Stimulated activated CD8-positive, alpha-beta memory T cell treated with anti-CD3 and anti-CD28 coated beads, Interleukin-15, amount 100 ng/mL, for 48 hours (primary cell): ENCODE results near the gene CACNB4.
"Not testable (repeated sequence)": the region's sequence is repeated elsewhere in the genome, so short reads cannot be mapped to it uniquely, and the experiment has no call there.

Experiments
- DNase-seq, 2 donors: peaks; one replicate each; pipeline ENCODE4 v3.0.0-alpha.2; 2020; ENCODE audit warnings: low read depth in 2 of 2

CACNB4 gene

GRCh38 chr2:152051436-152051835 is 47.4 kb downstream of the CACNB4 start:
- no peak for DNase-seq

- DNase-seq: no peak
These were observed 47.9 kb downstream of the CACNB4 start for GRCh38 chr2:152050915-152051314.

GRCh38 chr2:152050341-152050740 is 48.5 kb downstream of the CACNB4 start:
- no peak for DNase-seq

- no peak for DNase-seq
These were observed 49.3 kb downstream of the CACNB4 start for GRCh38 chr2:152049541-152049940.

- no peak for DNase-seq
These were observed 50.9 kb downstream of the CACNB4 start for GRCh38 chr2:152047824-152048471.

GRCh38 chr2:152046940-152047339 is 51.9 kb downstream of the CACNB4 start:
- DNase-seq: no peak

GRCh38 chr2:152042636-152043615 is 55.9 kb downstream of the CACNB4 start:
- no peak for DNase-seq

- no peak for DNase-seq
These were observed 60.3 kb downstream of the CACNB4 start for GRCh38 chr2:152038441-152038958.

- DNase-seq: no peak
These were observed 61.0 kb downstream of the CACNB4 start for GRCh38 chr2:152037743-152038435.

GRCh38 chr2:152036611-152037469 is 62.0 kb downstream of the CACNB4 start:
- peak; percentile 4 to 20 for DNase-seq

GRCh38 chr2:152034257-152034801 is 64.5 kb downstream of the CACNB4 start:
- DNase-seq: no peak

GRCh38 chr2:152033011-152033925 is 65.6 kb downstream of the CACNB4 start:
- DNase-seq: no peak

- no peak for DNase-seq
These were observed 67.0 kb downstream of the CACNB4 start for GRCh38 chr2:152031747-152032306.

- not testable (repeated sequence) for DNase-seq
These were observed 68.1 kb downstream of the CACNB4 start for GRCh38 chr2:152030596-152031328.

- DNase-seq: no peak
These were observed 70.5 kb downstream of the CACNB4 start for GRCh38 chr2:152028182-152028862.

GRCh38 chr2:152025678-152026287 is 73.1 kb downstream of the CACNB4 start:
- DNase-seq: peak; percentile 53 to 63

GRCh38 chr2:152024477-152024876 is 74.4 kb downstream of the CACNB4 start:
- no peak for DNase-seq

GRCh38 chr2:152022090-152022489 is 76.8 kb downstream of the CACNB4 start:
- no peak for DNase-seq
